ENCODE data around the gene MAP2K1. TPM values are rescaled to one million over a fixed set of nuclear protein-coding genes. Genes with fewer than 3 reads are reported as not detected.

Gene MAP2K1
- total RNA-seq, 2 donors from 2014 or later, result 73.7 to 81.2 TPM

- Mint-ChIP-seq H3K36me3 (ENCODE audit: low read depth) (peaks cover 29% of the 10 kb centered on the region), H3K9me3 (no peaks in the 10 kb centered on the region), H3K27me3 (ENCODE audit: insufficient read depth) (no peaks in the 10 kb centered on the region), H3K27ac (peak overlapping the region; percentile 1), H3K4me1 (peaks cover 23% of the 10 kb centered on the region), H3K4me3 (no peak overlapping the region)
- TF ChIP-seq, protein P1, sequence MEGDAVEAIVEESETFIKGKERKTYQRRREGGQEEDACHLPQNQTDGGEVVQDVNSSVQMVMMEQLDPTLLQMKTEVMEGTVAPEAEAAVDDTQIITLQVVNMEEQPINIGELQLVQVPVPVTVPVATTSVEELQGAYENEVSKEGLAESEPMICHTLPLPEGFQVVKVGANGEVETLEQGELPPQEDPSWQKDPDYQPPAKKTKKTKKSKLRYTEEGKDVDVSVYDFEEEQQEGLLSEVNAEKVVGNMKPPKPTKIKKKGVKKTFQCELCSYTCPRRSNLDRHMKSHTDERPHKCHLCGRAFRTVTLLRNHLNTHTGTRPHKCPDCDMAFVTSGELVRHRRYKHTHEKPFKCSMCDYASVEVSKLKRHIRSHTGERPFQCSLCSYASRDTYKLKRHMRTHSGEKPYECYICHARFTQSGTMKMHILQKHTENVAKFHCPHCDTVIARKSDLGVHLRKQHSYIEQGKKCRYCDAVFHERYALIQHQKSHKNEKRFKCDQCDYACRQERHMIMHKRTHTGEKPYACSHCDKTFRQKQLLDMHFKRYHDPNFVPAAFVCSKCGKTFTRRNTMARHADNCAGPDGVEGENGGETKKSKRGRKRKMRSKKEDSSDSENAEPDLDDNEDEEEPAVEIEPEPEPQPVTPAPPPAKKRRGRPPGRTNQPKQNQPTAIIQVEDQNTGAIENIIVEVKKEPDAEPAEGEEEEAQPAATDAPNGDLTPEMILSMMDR (conservative IDR thresholded peaks at IDR 0.05), result no peak
- WGBS, 2 experiments (ENCODE audit: insufficient coverage in 1 of 2, insufficient read length in 1 of 2), result 88 to 97% methylated on average over 3 of the region's 3 CpGs
- no peak overlapping the region for H3K27ac ChIP-seq (ENCODE audit: low read depth, low read length)
- H3K36me3 ChIP-seq (ENCODE audit: control insufficient read depth, insufficient read depth, low read length), result peaks cover 49% of the 10 kb centered on the region
- no peaks in the 10 kb centered on the region for H3K27me3 ChIP-seq (ENCODE audit: control insufficient read depth, insufficient read depth, low read length, poor library complexity, severe bottlenecking)
- H3K9me3 ChIP-seq (ENCODE audit: control insufficient read depth, low read length), result no peaks in the 10 kb centered on the region
- H3K9ac ChIP-seq (ENCODE audit: extremely low read depth, low read length, poor library complexity, severe bottlenecking), result no peak overlapping the region
- DNase-seq, result peak; percentile 8
- H3K4me1 ChIP-seq (ENCODE audit: control insufficient read depth, insufficient read depth, low read length), result peaks cover 11% of the 10 kb centered on the region
- no peak overlapping the region for H3K4me3 ChIP-seq (ENCODE audit: low read length)
Measured at GRCh38 chr15:66400351-66400774, 13.7 kb downstream of the MAP2K1 start.

DNA sequence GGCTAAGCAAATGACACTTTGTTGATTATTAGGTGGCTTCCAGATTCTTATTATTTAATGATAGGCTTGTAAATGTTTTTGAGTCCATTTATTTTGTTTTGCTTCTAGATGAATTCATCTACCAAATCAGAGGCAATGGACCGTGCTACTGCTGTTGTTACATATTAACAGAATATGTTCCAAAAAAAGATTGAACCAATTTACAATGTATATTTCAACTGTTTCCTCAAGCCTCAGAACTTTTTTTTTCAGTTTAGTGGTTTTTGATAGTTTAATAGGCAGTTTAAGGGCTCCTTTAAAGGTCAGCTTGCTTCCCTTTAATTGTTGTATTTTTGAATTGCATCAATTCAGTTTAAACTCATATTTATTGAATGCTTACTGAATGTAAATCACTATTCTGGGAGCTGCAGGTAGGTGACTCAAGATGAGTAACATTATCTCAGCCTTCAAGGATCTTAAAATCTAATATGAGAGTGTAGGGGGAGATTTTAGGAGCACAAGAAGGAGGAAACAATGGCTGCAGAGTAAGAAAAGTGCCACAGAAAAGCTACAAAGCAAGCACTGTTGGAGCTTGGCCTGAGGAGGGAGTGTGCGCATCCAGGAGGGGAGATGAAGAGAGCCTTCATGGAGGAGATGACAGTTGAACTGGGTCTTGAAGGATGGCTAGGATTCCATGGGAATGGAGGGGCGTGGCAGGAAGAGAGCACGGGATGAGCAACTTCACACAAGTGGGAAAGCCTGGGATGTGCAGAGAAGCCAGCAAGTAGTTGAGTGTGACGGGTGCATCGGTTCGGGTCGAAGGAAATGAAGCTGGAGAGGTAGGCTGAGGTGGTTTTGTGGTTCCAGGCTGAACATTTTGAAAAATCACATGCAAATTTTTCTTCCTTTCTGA, 14.7 kb downstream of the MAP2K1 start:
- Histone ChIP-seq H3K4me3 (ENCODE audit: low read length) (no peak overlapping the region), H3K9me3 (ENCODE audit: control insufficient read depth, low read length) (no peaks in the 10 kb centered on the region), H3K27ac (ENCODE audit: low read depth, low read length) (no peak overlapping the region), H3K4me1 (ENCODE audit: control insufficient read depth, insufficient read depth, low read length) (peaks cover 11% of the 10 kb centered on the region), H3K9ac (ENCODE audit: extremely low read depth, low read length, poor library complexity, severe bottlenecking) (no peak overlapping the region), H3K27me3 (ENCODE audit: control insufficient read depth, insufficient read depth, low read length, poor library complexity, severe bottlenecking) (no peaks in the 10 kb centered on the region), H3K36me3 (ENCODE audit: control insufficient read depth, insufficient read depth, low read length) (peaks cover 39% of the 10 kb centered on the region)
- no peaks in the 10 kb centered on the region for H3K9me3 Mint-ChIP-seq
- H3K4me3 Mint-ChIP-seq, result no peak overlapping the region
- H3K27me3 Mint-ChIP-seq (ENCODE audit: insufficient read depth), result no peaks in the 10 kb centered on the region
- peak; percentile 54 for DNase-seq
- 79 to 89% methylated on average over 5 to 7 of the region's 8 CpGs for WGBS, 2 experiments (ENCODE audit: insufficient coverage in 1 of 2, insufficient read length in 1 of 2)
- peaks cover 21% of the 10 kb centered on the region for H3K36me3 Mint-ChIP-seq (ENCODE audit: low read depth)
- H3K4me1 Mint-ChIP-seq, result peaks cover 27% of the 10 kb centered on the region
- TF ChIP-seq, protein P1 (conservative IDR thresholded peaks at IDR 0.05), result peak; percentile 45
- no peak overlapping the region for H3K27ac Mint-ChIP-seq

DNA sequence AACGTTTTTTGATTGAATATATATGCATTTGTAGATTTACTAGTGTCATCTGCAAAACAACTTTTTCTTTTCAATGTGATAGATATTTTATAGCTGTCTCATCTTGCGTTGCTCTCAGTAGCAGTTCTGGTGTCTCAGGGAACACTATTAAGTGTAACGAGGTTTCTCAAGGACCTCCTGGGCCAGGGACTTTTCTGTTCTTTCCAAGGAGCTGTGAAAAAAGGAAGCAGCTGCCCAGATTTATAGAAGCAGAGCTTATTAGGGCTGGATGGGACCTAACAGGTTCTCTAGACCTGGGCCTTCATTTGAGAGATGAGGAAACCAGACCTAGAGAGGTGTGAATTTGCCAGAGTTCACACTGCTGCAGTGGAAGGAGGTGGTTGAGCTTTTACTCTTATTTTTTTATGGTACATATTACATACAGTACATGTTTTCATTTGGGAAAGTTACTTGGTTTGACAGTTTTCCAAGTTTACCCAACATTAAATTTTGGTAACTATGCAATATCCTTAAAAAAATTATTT, 16.1 kb downstream of the MAP2K1 start:
- TF ChIP-seq, protein P1 (conservative IDR thresholded peaks at IDR 0.05), result no peak
- Mint-ChIP-seq H3K9me3 (no peaks in the 10 kb centered on the region), H3K4me3 (no peak overlapping the region), H3K36me3 (ENCODE audit: low read depth) (peaks cover 12% of the 10 kb centered on the region), H3K27me3 (ENCODE audit: insufficient read depth) (no peaks in the 10 kb centered on the region), H3K4me1 (peaks cover 33% of the 10 kb centered on the region), H3K27ac (peak overlapping the region; percentile 81)
- H3K36me3 ChIP-seq (ENCODE audit: control insufficient read depth, insufficient read depth, low read length), result peaks cover 30% of the 10 kb centered on the region
- peaks cover 18% of the 10 kb centered on the region for H3K4me1 ChIP-seq (ENCODE audit: control insufficient read depth, insufficient read depth, low read length)
- H3K4me3 ChIP-seq (ENCODE audit: low read length), result peak overlapping the region; percentile 56
- H3K27me3 ChIP-seq (ENCODE audit: control insufficient read depth, insufficient read depth, low read length, poor library complexity, severe bottlenecking), result no peaks in the 10 kb centered on the region
- no peak for DNase-seq
- no peak overlapping the region for H3K9ac ChIP-seq (ENCODE audit: extremely low read depth, low read length, poor library complexity, severe bottlenecking)
- WGBS, 2 experiments (ENCODE audit: insufficient coverage in 1 of 2, insufficient read length in 1 of 2), result 91 to 100% methylated on average over 1 to 3 of the region's 3 CpGs
- no peaks in the 10 kb centered on the region for H3K9me3 ChIP-seq (ENCODE audit: control insufficient read depth, low read length)
- no peak overlapping the region for H3K27ac ChIP-seq (ENCODE audit: low read depth, low read length)
